ENCODE results near the gene EPB41.

- TF ChIP-seq HNF4A (conservative IDR thresholded peaks at IDR 0.05), result no peak
- TF ChIP-seq CTCF (IDR thresholded peaks at IDR 0.05; ENCODE audit: low read depth, low read length, missing input control), result no peak
- no peak for TF ChIP-seq JUND (IDR thresholded peaks at IDR 0.05)
- no peak for TF ChIP-seq FOXA1 (IDR thresholded peaks at IDR 0.05)
- TF ChIP-seq TAF1 (conservative IDR thresholded peaks at IDR 0.05), result no peak
- no peak for TF ChIP-seq MAX (IDR thresholded peaks at IDR 0.05)
- TF ChIP-seq REST (IDR thresholded peaks at IDR 0.05), result no peak
- no peak for TF ChIP-seq SP1 (IDR thresholded peaks at IDR 0.05)
These were observed 57.8 kb downstream of the EPB41 start for GRCh38 chr1:28971980-28972771.

All from liver (tissue), 3 donors.